NCI-H460 (cell line): ENCODE data around the gene PNPLA2. TPM values are rescaled to one million over a fixed set of nuclear protein-coding genes. Genes with fewer than 3 reads are reported as not detected.

ENCODE experiments used
- DNase-seq: peaks from one replicate; pipeline ENCODE4 v3.0.0-alpha.2; 2016; ENCODE audit warnings: low read depth; ENCODE audit errors: extremely low read depth
- total RNA-seq: library from RNA; depleted of rRNA; stranded (reverse); fragments of >200 nt; shearing (Covaris generic); gene quantifications from 2 replicates; pipeline ENCODE4 v1.2.3, GENCODE V29; 2014

PNPLA2 gene
- total RNA-seq, 1 experiment from 2014 or later: 15.7 TPM

- DNase-seq: no peak
Observed at GRCh38 chr11:783581-784015, 35.1 kb upstream of the PNPLA2 start.

- no peak for DNase-seq
Observed at GRCh38 chr11:786235-787083, 32.3 kb upstream of the PNPLA2 start.

- no peak for DNase-seq
Observed at GRCh38 chr11:787084-787675, 31.5 kb upstream of the PNPLA2 start.

GRCh38 chr11:788009-788640 is 30.6 kb upstream of the PNPLA2 start:
- DNase-seq: no peak

- no peak for DNase-seq
Observed at GRCh38 chr11:788953-789940, 29.5 kb upstream of the PNPLA2 start.

GRCh38 chr11:789943-790342 is 28.8 kb upstream of the PNPLA2 start, which contains the start of gene CEND1:
Gene CEND1, minus strand, starts transcription at chr11:790090. Its CDS starts 1,514 bp downstream, at chr11:788576.
- no peak for DNase-seq

GRCh38 chr11:790721-791564 is 27.8 kb upstream of the PNPLA2 start:
- DNase-seq: no peak

- DNase-seq: no peak
Observed at GRCh38 chr11:791658-792534, 26.8 kb upstream of the PNPLA2 start.

- no peak for DNase-seq
Observed at GRCh38 chr11:792535-792821, 26.2 kb upstream of the PNPLA2 start.

GRCh38 chr11:792873-793272 is 25.8 kb upstream of the PNPLA2 start:
- no peak for DNase-seq

GRCh38 chr11:793556-793955 is 25.2 kb upstream of the PNPLA2 start:
- no peak for DNase-seq

GRCh38 chr11:794013-794765 is 24.5 kb upstream of the PNPLA2 start:
- DNase-seq: no peak

- DNase-seq: no peak
Observed at GRCh38 chr11:794766-795633, 23.7 kb upstream of the PNPLA2 start.

- DNase-seq: no peak
Observed at GRCh38 chr11:795634-796564, 22.8 kb upstream of the PNPLA2 start.

GRCh38 chr11:796565-797295 is 22.0 kb upstream of the PNPLA2 start:
- no peak for DNase-seq
